SH-SY5Y (cell line): ENCODE data around the gene KCNQ5.

Experiments used
- GATA2 ChIP-seq: IDR thresholded peaks from 2 replicates; pipeline ENCODE4 v1.6.1; 2011; ENCODE audit warnings: mild to moderate bottlenecking, low read depth, low read length
- GATA3 ChIP-seq: IDR thresholded peaks from 2 replicates; pipeline ENCODE4 v1.6.1; 2011; ENCODE audit warnings: low read depth, mild to moderate bottlenecking, low read length, moderate library complexity

DNA sequence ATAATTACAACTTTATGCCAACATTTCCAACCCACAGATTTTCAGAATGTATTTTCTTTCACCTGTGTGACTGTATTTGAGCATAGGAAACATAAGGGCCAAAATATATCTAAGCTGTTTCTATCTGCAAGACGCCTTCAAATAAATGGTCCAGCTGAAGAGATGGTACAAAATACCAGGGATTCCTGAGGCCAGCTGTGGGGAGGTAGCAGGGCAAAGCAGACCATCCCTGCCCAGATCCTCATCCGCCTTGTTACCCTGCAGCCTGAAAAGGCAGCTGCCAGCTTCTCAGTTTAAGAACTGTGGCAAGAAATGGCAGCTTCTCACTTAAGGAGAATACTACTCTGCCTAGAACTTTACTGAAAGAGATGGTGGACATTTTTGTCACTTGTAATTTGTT lies 460.1 kb downstream of the KCNQ5 start:
- TF ChIP-seq GATA2 (no peak), GATA3 (no peak)
